ENCODE measurements around the gene STRBP.
"Not testable (repeated sequence)": the region's sequence is repeated elsewhere in the genome, so short reads cannot be mapped to it uniquely, and the experiment has no call there.

STRBP gene

DNA sequence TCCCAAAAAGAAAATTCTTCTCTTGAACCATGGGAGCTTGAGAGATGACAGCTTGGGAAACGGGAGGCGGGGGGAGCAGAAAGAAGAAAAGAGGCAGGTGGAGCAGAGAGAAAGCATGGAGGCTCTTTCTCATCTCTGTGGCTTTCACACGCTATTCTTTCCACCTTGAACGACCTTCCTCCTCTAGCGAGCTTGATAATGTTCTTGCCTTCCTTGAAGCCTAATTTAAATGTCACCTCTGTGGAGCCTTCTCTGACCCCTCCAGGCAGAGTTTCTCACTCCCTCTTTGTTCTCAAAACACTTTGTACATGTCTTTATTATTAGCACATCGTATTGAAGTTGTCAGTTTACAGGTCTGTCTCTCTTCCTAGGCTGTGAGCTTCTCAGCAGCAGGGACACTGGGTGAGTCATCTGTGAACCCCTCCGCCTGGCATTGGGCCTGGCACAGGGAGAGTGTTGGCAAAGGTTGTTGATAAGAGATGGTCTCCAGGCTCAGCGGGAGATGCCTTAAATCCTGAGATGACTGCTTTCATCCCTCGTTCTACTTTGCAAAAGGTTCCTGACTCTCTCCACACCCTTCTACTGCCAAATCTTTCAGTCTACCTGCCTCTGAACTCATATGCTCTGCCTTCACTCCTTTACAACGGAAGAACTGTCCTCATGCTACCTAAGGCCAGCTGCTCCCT lies 14.1 kb upstream of the STRBP start:
- no peak for DNase-seq

DNA sequence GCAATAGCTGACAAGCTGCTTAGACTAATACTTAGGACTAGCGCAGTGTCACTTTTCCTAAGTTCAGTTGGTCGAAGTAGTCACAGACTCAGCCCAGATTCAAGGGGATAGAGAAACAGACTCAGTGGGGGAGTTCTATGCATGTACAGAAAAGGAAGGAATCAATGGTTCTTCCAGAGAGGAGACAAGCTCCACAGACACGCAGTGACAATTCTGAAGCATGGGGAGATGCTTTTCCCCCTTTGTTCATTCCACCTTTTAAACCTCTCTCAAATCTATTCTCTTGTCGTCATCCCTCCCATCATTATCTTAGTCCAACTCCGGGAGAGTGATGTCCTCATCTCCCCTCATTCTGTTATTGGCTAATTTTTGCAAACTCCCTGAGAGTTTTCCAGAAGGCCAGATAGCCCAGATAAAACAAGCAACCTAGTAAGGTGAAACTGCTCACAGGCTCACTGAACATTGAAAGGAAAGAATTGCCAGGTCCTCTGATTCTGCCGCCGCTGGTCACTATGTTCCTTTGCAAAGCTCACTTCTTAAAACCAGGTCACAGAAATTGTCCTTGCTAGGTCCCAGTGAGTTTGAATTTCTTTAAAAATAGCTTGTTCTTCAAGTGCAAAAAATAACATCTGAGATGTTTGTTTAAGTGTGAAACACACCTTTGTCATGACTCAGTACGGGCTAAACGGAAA lies 13.4 kb upstream of the STRBP start:
- no peak for DNase-seq

GRCh38 chr9:123278879-123279493 lies 10.6 kb upstream of the STRBP start:
- not testable (repeated sequence) for DNase-seq

GRCh38 chr9:123278361-123278760 lies 10.0 kb upstream of the STRBP start:
- DNase-seq, result no peak

DNA sequence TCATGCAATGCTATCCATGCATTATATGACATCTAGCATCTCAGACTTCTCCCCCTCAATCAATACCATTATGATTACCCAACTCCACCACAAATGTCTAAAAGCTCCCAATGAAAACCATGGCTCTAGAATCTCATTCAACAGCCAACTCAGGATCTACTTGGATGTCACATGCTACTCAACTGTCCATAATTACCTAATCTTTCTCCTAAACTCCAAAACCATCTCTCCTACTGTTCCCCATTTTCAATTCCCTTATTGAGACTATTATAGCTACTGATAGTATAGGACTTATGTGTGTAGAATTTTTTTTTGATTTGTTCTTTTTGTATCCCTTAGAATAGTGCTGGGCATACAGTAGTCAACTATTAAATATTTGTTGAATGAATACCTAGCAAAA lies 8.2 kb upstream of the STRBP start:
- no peak for DNase-seq

DNA sequence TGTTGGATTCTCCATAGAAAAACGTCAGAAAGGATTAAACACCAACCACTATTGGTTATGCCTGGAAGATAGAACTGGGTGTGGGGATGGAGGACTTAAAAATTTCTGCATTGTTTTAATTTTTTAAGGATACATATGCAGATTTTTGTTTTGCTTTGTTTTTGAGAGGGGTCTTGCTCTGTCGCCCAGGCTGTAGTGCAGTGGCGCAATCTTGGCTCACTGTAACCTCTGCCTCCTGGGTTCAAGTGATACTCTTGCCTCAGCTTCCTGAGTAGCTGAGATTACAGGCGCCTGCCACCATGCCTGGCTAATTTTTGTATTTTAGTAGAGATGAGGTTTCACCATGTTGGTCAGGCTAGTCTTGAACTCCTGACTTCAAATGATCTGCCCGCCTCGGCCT lies 2.7 kb upstream of the STRBP start:
- not testable (repeated sequence) for DNase-seq

DNA sequence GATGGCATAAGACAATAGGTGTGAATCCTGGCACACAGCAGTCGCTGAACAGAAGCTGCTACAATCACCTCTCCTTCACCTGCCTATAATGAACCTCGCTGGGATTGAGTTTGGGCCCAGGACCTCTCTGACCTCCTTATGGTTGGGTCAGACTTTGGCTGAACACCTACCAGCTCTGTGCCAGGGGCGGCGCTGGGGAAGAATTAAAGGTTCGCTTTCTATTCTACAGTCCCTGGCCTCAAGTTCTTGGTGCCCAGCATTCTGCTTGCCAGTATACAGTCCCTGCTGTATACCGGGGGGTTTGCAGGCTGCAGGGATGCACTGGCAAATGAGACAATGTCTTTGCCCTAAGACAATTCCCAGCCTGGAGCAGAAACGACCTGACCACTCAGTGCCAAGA lies 895 bp upstream of the STRBP start:
- no peak for DNase-seq

- DNase-seq, result peak; percentile 57
Observed at GRCh38 chr9:123268199-123268464, 254 bp downstream of the STRBP start.

DNA sequence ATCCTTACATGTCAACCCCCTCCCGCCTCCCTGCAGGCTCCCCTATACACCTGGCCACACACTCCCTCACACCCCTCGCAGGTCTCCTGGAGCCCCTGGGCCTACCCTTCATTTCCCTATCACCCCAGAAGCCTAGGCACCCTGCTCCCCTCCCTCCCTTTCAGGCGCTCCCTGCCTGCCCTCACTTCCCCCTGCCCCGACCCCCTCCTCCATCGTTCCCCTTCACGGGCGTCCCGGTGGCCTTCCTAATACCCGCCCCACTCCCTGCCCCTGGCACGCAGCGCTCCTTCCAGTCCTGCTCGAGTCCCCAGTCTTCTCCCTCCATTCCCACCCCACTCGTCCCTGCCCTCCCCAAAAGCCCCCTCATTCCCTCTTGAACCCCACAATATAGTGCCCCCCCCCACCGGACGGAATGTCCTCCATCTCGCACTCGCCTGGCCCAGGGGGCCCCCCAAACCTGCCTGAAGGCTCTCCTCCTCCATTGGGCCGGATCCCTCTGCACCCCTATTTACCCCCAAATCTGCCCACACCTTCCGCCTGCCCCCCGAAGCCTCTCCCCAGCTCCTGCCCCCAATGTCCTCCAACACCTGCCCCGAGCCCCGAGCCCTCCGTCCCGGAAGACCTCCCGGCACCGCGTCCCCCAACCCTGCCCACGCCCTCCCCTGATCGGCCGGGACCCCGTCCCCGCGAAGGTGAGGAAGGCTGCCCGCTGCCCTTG lies 746 bp downstream of the STRBP start:
- DNase-seq, result no peak

GRCh38 chr9:123266655-123267399 lies 1.6 kb downstream of the STRBP start:
- no peak for DNase-seq

- no peak for DNase-seq
Observed at GRCh38 chr9:123265833-123266232, 2.6 kb downstream of the STRBP start.

DNA sequence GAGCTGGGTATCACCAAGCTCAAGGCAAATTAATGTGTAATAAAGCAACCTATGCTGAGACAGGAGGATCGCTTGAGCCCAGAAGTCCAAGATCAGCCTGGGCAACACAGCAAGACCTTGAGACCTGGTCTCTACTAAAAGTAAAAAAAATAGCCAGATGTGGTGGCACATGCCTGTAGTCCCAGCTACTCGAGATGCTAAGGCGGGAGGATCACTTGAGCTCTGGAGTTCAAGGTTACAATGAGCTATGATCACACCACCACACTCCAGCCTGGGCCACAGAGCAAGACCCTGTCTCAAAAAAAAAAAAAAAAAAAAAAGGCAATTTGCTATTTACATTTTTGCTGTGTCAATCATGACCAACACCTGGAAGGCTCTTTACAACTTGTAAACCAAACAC lies 5.2 kb downstream of the STRBP start:
- DNase-seq, result no peak

DNA sequence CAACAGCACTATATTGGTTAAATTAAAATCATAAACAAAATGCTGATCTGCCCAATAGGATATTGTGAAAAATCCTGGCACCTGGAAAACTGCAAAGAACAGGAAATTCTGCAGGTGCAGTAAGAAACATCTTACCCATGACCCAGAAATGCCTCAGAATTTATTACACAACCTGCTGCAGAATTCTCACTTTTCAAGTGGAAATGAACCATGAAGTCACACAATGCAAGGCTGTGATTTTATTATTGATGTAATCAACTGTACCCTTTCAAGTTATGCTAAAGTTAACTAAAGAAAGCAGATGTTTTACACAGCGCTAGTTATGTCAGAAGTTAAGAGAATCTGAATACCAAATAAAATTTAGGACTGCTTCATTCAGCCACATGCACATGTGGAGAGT lies 6.0 kb downstream of the STRBP start:
- no peak for DNase-seq

GRCh38 chr9:123261006-123261677 lies 7.2 kb downstream of the STRBP start:
- DNase-seq, result no peak

GRCh38 chr9:123260340-123260739 lies 8.0 kb downstream of the STRBP start:
- no peak for DNase-seq

DNA sequence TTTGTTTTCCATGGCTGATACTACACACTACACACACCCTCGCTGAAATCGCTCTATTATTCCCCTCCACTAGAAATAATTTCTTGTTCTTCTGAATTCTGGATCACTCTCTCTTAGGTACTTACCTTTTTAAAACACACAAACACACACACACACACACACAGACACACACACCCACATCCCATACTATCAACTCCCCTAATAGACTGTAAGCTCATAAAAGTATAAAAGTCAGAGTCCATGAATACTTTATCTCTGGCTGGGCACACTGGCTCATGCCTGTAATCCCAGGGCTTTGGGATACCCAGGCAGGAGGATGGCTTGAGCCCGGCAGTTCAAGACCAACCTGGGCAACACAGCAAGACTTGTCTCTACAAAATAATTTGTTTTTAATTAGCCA lies 11.1 kb downstream of the STRBP start:
- DNase-seq, result no peak

GRCh38 chr9:123255718-123256117 lies 12.7 kb downstream of the STRBP start:
- DNase-seq, result no peak

DNA sequence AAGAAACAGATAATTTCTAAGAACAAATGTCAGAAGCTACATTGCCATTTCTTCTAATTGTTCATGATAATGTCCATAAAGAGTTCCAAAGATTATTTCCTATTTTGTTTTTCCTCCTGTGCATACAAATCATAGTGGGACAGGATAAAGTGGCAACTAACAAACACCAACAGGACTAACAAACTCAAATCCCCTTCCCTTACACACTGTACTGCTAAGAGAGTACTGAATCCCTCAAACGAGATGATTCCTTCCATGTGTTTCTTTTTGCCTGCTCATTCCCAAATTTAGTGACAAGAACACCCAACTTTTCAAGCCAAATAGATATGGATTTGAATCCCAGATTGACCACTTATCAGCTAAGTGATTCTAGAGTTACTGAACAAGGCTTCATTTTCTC lies 15.2 kb downstream of the STRBP start:
- DNase-seq, result no peak

GRCh38 chr9:123251741-123252140 lies 16.6 kb downstream of the STRBP start:
- DNase-seq, result no peak

DNA sequence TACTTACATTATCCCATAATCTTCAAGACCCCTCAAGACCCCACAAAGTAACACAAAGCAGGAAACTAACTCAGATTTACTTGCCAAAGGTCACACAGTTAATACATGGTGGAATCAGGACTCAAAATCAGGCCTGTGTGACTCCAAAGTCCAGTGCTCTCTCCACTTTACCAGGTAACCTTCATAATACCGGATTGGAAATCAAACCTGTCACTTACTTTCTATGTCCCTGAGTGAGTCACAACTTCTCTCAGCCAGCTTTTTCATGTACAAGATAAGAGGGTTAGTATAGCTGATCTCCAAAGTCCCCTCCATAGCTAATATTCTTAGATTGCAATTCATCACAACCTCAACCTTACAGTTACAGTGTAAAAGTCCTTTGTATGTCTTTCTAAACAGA lies 17.1 kb downstream of the STRBP start:
- DNase-seq, result no peak

- DNase-seq, result no peak
Observed at GRCh38 chr9:123250504-123250903, 17.9 kb downstream of the STRBP start.

DNA sequence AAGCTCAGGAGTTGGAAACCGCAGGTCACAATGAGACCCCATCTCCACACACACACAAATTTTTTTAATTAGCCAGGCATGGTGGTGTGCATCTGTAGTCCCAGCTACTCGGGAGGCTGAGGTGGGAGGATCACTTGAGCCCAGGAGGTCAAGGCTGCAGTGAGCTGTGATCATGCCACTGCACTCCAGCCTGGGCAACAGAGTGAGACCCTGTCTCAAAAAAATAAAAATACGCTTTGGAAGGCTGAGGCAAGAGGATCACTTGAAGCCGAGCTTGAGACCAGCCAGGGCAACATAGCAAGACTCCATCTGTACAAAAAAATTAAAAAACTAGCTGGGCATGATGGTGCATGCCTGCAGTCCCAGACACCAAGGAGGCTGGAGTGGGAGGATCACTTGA lies 19.2 kb downstream of the STRBP start:
- DNase-seq, result not testable (repeated sequence)

- no peak for DNase-seq
Observed at GRCh38 chr9:123248630-123249029, 19.8 kb downstream of the STRBP start.

Measured in amniotic stem cell (primary cell).